ENCODE measurements around the gene SRRM1. TPM values are rescaled to one million over a fixed set of nuclear protein-coding genes. Genes with fewer than 3 reads are reported as not detected.

SRRM1 gene
- total and polyA plus RNA-seq, 9 of the 15 experiments (the other 6 are each of a cell fraction or from before 2014, with no cell fraction given): 54.5 to 268 (median 115) TPM

GRCh38 chr1:24619376-24619775, 23.7 kb upstream of the SRRM1 start:
- FAIRE-seq: no peak

GRCh38 chr1:24620678-24621077, 22.4 kb upstream of the SRRM1 start:
- no peaks in the 10 kb centered on the region for H3K79me2 ChIP-seq (ENCODE audit: control insufficient read depth, insufficient read depth, low read length)
- H3K9me3 ChIP-seq (replicated peaks; ENCODE audit: control insufficient read depth, insufficient read depth, low read depth, low read length): no peaks in the 10 kb centered on the region
- H4K20me1 ChIP-seq (replicated peaks; ENCODE audit: control insufficient read depth, insufficient read depth, low read length): no peaks in the 10 kb centered on the region
- POLR2A ChIA-PET: interaction anchor here (0.5 to 1.6 kb wide), 5 partner anchors 11 to 422 kb away, joined by 3 to 6 read pairs (median 3); no protein-coding TSS in a partner anchor
- TF ChIP-seq SPI1 (IDR thresholded peaks at IDR 0.05; ENCODE audit: borderline replicate concordance, low read depth, low read length) (0 out of 2 replicates have a peak, but pooled peaks have one; percentile 7), CBX2 (IDR thresholded peaks at IDR 0.05; ENCODE audit: insufficient read depth, low read length, poor library complexity, severe bottlenecking) (peak; percentile 56), HMGN3 (IDR thresholded peaks at IDR 0.05; ENCODE audit: borderline replicate concordance, extremely low read depth, insufficient read length, low read depth, low read length) (no peak)
- no TSS peak for BruUV-seq (replicated peaks)
- intact Hi-C loops (cut with micrococcal nuclease): no loop called here
- H3K4me3 ChIP-seq: no peak overlapping the region
- no peak for FAIRE-seq
- CTCF ChIA-PET (ENCODE audit: low intra/inter-chr PET ratio): interaction anchor here (0.6 kb wide), 1 partner anchor 9 kb away, joined by 4 read pairs; no protein-coding TSS in a partner anchor
- H3K27me3 ChIP-seq (ENCODE audit: control insufficient read depth in 2 of 2, insufficient read depth in 2 of 2, low read length in 2 of 2): peaks cover 31 to 57% of the 10 kb centered on the region in 2 experiments
- H3K9ac ChIP-seq (ENCODE audit: insufficient read depth in 1 of 2, low read depth in 2 of 2, low read length in 2 of 2): no peak overlapping the region
- H3K4me1 ChIP-seq (replicated peaks in 1 of 2; ENCODE audit: control insufficient read depth in 2 of 2, insufficient read depth in 2 of 2, low read length in 2 of 2): no peaks in the 10 kb centered on the region
- DNase-seq (ENCODE audit: extremely low read depth in 1 of 4, low spot score in 3 of 4): no peak
- ATAC-seq: no peak
- H3K36me3 ChIP-seq (ENCODE audit: control insufficient read depth, insufficient read depth, low read length): no peaks in the 10 kb centered on the region
- no peak overlapping the region for H2AFZ ChIP-seq (ENCODE audit: low read depth, low read length)
- no peak overlapping the region for H3K4me2 ChIP-seq (ENCODE audit: insufficient read depth, low read length)
- H3K9me1 ChIP-seq (ENCODE audit: control insufficient read depth, insufficient read depth, low read length): no peaks in the 10 kb centered on the region
- H3K27ac ChIP-seq (ENCODE audit: extremely low read depth, low read depth, low read length): no peak overlapping the region
- in situ Hi-C loops (cut with MboI): no loop called here
- 4% methylated on average over 5 of the region's 5 CpGs for WGBS (ENCODE audit: insufficient coverage, low coverage, missing lambda C conversion rate)

More at GRCh38 chr1:24619376-24619775, 23.7 kb upstream of the SRRM1 start:
- DNase-seq (ENCODE audit: extremely low read depth in 1 of 4, low spot score in 3 of 4) (no peak), ATAC-seq (no peak)
- Histone ChIP-seq H3K79me2 (ENCODE audit: control insufficient read depth, insufficient read depth, low read length) (no peaks in the 10 kb centered on the region), H2AFZ (ENCODE audit: low read depth, low read length) (no peak overlapping the region), H3K9me3 (replicated peaks; ENCODE audit: control insufficient read depth, insufficient read depth, low read depth, low read length) (no peaks in the 10 kb centered on the region), H4K20me1 (replicated peaks; ENCODE audit: control insufficient read depth, insufficient read depth, low read length) (no peaks in the 10 kb centered on the region), H3K9me1 (ENCODE audit: control insufficient read depth, insufficient read depth, low read length) (no peaks in the 10 kb centered on the region), H3K9ac (ENCODE audit: insufficient read depth in 1 of 2, low read depth in 2 of 2, low read length in 2 of 2) (no peak overlapping the region), H3K27ac (ENCODE audit: extremely low read depth, low read depth, low read length) (no peak overlapping the region), H3K36me3 (ENCODE audit: control insufficient read depth, insufficient read depth, low read length) (no peaks in the 10 kb centered on the region), H3K27me3 (ENCODE audit: control insufficient read depth in 2 of 2, insufficient read depth in 2 of 2, low read length in 2 of 2) (peaks cover 29 to 52% of the 10 kb centered on the region in 2 experiments), H3K4me1 (replicated peaks in 1 of 2; ENCODE audit: control insufficient read depth in 2 of 2, insufficient read depth in 2 of 2, low read length in 2 of 2) (no peaks in the 10 kb centered on the region), H3K4me2 (ENCODE audit: insufficient read depth, low read length) (no peak overlapping the region), H3K4me3 (no peak overlapping the region)
- intact Hi-C loops (cut with micrococcal nuclease) (no loop called here), in situ Hi-C loops (cut with MboI) (no loop called here)
- no TSS peak for BruUV-seq (replicated peaks)
- ChIA-PET POLR2A (interaction anchor here (1.0 kb wide), 1 partner anchor 9 kb away, joined by 3 read pairs; no protein-coding TSS in a partner anchor), CTCF (ENCODE audit: low intra/inter-chr PET ratio) (no interaction called here)
- no peak for TF ChIP-seq RBM14 (IDR thresholded peaks at IDR 0.05; ENCODE audit: borderline replicate concordance, insufficient read depth, low read depth, low read length)
- no peak for TF ChIP-seq NCOA2 (IDR thresholded peaks at IDR 0.05; ENCODE audit: partially characterized antibody in 2 of 2)
- TF ChIP-seq ZNF263 (CRISPR knock-in tag; IDR thresholded peaks at IDR 0.05; ENCODE audit: borderline replicate concordance): no peak
- TF ChIP-seq MAFG (tag; conservative IDR thresholded peaks at IDR 0.05): no peak
- WGBS (ENCODE audit: insufficient coverage, low coverage, missing lambda C conversion rate): 1% methylated on average over 5 of the region's 5 CpGs
